Right ventricle myocardium inferior (tissue), 1 donor: ENCODE measurements around the gene SLC39A11. TPM values are rescaled to one million over a fixed set of nuclear protein-coding genes. Genes with fewer than 3 reads are reported as not detected.

Source experiments
- ATAC-seq: fragments of 200-7000 bp; cut with Tn5 transposase; one replicate; pipeline ENCODE4 v1.9.1; 2020; ENCODE audit warnings: mild to moderate bottlenecking, moderate library complexity
- DNase-seq: peaks from one replicate; pipeline ENCODE4 v3.0.0; 2021; ENCODE audit errors: missing footprints
- intact Hi-C: fragments of 100-400 bp; cut with DNase I; formaldehyde crosslinking; loops from one replicate; pipeline ENCODE4 v1.11.0; 2022
- total RNA-seq: library from RNA; stranded (reverse); fragmentation: NEBNext Ultra II Directional; extraction: Animal tissue kit (Norgen Biotek cat#: 25700); gene quantifications from one replicate; pipeline ENCODE4 v1.2.1, GENCODE V29; 2021
- donor health status: DM: no; HTN: yes; CAD: no; lungs with severe emphysema.

SLC39A11 gene
- total RNA-seq, 1 donor from 2014 or later, result 6.9 TPM

- ATAC-seq, result peak; percentile 74
- intact Hi-C loops, result no loop called here
- DNase-seq, result no peak
These were observed 460.4 kb downstream of the SLC39A11 start for GRCh38 chr17:72631949-72632684.

DNA sequence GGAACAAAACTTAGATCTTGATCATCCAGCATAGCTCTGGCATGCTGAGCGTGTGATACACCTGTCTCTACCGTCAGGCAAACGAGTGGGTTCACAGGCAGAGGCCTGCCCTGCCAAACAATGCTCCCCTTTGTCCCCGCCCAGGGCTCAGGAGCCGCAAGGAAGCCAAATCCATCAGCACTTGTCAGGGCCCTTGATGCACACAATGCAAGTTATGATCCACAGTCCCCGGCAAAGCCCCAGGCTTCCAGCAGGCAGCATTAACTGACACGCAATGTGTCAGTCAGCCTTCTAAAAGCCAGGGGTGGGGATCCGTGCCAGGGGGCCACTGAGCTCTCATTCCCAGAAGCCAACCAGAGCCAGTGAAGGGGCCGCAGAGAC, 460.9 kb downstream of the SLC39A11 start:
- intact Hi-C loops, result no loop called here
- ATAC-seq (no peak), DNase-seq (no peak)

DNA sequence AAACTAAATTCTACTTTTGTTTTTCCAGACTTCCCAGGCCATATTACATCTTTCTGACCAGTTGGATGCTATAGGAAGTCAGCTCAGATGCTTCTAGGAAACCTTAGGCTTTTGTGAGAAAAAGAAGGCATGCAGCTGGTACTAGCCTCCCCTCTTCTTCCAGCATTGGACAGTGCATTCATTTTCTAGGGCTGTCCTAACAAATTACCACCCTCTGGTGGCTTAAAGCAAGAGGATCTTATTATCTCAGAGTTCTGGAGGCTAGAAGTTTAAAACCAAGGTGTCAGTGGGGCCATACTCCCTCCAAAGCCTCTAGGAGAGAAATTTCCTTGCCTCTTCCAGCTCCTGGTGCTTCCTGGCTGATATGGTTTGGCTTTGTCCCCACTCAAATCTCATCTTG, 467.8 kb downstream of the SLC39A11 start:
- intact Hi-C loops, result no loop called here
- ATAC-seq (no peak), DNase-seq (no peak)

GRCh38 chr17:72624226-72624625, 468.3 kb downstream of the SLC39A11 start:
- intact Hi-C loops, result no loop called here
- ATAC-seq, result no peak
- no peak for DNase-seq

GRCh38 chr17:72622661-72623433, 469.6 kb downstream of the SLC39A11 start:
- intact Hi-C loops, result no loop called here
- DNase-seq, result no peak
- no peak for ATAC-seq

DNA sequence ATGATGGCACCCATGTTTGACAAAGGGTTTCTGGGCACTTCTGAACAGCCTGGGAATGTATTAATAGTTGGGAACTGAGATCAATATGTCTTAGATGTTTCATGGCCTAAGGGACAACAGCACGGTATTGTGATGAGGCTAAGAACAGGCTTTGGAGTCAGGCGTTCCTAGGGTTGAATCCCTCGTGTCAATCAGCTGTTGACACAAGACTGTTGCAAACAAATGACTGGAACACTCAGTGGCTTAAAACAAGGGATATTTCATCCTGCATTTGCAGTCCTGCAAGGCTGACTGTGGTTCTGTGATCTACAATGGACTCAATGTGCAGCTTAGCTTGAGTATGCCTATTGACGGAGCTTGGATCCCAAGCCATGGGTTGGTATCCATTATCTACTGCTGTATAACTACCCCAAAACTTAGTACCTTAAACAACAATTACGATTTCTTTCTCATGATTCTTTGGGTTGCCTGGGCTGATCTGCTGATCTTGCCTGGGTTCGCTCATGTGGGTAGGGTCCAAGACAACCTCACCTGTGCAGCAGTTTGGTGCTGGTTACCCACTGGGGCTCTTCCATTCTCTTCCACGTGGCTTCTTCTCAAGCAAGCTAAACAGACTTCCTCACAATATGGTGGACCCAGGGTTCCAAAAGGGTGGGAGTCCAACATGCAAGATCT, 472.4 kb downstream of the SLC39A11 start:
- DNase-seq (no peak), ATAC-seq (no peak)
- intact Hi-C loops, result no loop called here

DNA sequence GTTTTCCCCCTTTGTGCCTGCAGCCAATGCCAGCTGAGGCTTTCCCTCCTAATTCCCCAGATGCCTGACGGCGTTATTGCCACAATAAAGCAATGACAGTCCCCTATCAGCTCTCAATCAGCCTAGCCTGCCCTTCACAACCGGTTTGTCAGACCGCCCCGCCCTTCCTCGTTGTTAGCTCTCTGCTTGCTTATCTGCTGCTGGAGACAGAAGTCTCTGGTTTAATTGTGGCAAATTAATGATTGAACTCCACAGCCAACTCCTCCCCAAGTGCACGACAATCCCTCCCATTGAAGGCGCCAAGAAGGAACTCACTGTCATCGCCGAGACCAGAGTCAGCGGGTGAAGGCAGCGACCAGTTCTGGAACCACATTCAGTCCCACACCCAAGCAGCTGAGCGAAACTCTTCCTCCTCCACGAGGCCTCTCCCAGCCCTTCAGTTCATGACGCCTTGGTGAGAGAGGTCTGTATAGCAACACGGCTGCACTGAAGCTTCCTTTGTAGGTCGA, 474.4 kb downstream of the SLC39A11 start:
- no peak for ATAC-seq
- DNase-seq, result no peak
- intact Hi-C loops, result no loop called here

DNA sequence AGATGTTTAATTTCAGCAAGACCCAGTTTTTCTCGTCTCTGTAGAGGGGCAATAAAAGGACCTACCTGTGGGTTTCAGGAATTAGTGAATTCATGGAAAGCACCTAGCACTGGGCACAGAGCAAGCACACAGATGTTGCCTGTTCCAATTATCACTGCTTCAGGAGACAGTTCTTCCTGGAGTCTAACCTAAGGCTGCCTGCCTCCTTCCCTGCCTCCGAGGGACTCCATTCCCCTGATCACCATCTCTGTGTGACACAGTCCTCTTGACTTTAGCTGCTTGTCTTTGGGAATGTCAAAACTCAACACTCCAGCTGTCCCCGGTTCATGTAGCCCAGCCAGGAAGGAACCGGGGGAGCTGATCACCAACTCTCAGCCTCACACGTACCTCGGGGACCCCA, 474.9 kb downstream of the SLC39A11 start:
- ATAC-seq (no peak), DNase-seq (no peak)
- intact Hi-C loops, result no loop called here

DNA sequence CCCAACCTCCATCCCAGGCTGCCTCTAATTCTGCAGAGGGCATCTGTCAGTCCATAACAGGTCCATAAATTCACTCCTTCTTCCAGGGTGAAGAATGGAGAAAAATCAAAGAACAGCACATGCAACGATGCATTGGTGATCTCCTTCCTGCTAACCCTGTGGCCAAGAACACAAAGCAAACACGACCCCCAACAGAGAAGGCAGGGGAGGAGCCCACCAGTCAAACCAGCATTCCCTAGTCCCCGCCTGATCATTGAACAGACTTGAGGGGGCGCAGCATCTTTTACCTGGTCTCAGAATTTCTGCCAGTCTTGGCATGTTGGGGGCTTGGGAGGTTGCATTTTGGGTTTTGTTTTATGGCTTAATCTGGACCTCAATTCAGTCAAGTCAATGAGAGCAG, 476.0 kb downstream of the SLC39A11 start:
- no peak for ATAC-seq
- DNase-seq, result no peak
- intact Hi-C loops, result no loop called here

- DNase-seq, result no peak
- intact Hi-C loops, result no loop called here
- ATAC-seq, result no peak
These were observed 476.9 kb downstream of the SLC39A11 start for GRCh38 chr17:72615627-72615991.

- DNase-seq (no peak), ATAC-seq (no peak)
- intact Hi-C loops, result no loop called here
These were observed 477.4 kb downstream of the SLC39A11 start for GRCh38 chr17:72614871-72615626.

- ATAC-seq (no peak), DNase-seq (no peak)
These were observed 478.0 kb downstream of the SLC39A11 start for GRCh38 chr17:72614476-72614870.

GRCh38 chr17:72613806-72614292, 478.6 kb downstream of the SLC39A11 start:
- no peak for DNase-seq
- intact Hi-C loops, result no loop called here
- no peak for ATAC-seq

More at GRCh38 chr17:72614476-72614870, 478.0 kb downstream of the SLC39A11 start:
- intact Hi-C loops, result no loop called here

DNA sequence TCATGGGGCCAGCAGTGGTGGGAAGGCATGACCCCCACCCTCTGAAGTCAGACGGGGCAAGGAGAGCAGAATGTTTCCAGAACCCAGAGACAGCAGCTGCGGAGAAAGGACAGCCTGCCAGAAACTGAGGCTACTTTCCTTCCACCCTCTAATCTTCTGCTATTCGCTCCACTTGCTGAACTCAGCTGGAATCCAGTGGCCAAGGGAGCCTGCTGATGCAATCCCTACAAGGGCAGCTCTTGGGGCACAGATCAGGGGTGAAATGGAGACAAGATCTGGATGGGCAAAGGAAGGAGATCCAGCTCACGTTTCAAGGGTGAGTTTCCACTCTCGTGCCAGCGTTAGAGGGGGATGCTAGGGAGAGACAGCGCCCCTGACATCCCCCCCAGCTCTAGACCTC, 479.1 kb downstream of the SLC39A11 start:
- no peak for ATAC-seq
- intact Hi-C loops, result no loop called here

DNA sequence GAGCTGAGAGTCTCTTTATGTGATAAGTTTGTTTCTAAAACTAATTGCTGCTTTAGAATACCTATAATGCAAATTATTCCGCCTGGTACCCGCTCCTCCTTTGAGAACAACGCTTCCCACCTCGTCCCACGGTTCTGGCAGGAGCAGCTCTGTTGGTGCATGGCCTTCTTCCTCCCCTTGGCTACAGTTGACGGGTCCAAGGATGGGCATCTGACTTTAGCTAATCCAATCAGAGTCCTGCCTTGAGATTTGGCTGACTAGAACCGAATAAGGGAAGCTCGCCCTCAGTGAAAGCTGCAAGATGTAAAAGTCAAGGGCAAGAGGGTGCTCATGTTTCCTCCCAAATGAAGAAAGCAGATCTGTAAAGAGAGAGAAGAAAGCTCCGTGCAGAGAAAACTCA, 481.3 kb downstream of the SLC39A11 start:
- no peak for DNase-seq
- intact Hi-C loops, result no loop called here
- no peak for ATAC-seq

More for the DNA sequence above, 479.1 kb downstream of the SLC39A11 start:
- DNase-seq, result no peak

DNA sequence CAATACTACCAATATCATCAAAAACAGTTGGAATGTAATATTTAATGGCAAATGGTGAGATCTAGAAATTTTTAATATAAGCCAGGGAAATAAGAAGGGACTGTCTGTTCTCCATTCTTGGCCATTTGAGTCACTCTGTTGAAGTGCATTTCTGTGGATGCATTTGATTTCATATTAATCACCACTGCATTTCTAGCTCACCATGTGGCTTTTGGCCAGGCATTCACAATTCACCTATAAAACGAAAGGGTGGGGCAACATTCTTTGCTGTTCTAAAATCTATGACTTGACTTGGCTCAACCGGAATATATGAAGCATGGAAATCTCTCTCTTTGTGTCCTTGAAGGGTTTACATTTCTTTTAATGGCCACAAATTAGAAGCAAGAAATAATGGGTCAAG, 483.0 kb downstream of the SLC39A11 start:
- intact Hi-C loops, result no loop called here
- no peak for DNase-seq
- ATAC-seq, result no peak

DNA sequence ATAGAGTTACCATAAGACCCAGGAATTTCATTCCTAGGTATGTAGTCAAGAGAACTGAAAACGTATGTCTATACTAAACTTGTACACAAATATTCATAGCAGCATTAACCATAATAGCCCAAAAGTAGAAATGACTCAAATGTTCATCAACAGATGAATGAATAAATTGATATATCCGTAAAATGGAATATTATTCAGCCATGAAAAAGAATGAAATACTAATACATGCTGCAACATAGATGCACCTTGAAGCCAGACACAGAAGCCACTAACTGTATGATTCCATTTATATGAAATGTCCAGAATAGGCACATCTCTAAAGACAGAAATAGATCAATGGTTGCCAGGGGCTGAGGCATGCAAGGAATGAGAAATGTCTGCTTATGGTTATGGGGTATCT, 484.1 kb downstream of the SLC39A11 start:
- intact Hi-C loops, result no loop called here
- no peak for ATAC-seq
- DNase-seq, result no peak

- no peak for DNase-seq
- intact Hi-C loops, result no loop called here
- ATAC-seq, result no peak
These were observed 485.8 kb downstream of the SLC39A11 start for GRCh38 chr17:72606656-72607055.

DNA sequence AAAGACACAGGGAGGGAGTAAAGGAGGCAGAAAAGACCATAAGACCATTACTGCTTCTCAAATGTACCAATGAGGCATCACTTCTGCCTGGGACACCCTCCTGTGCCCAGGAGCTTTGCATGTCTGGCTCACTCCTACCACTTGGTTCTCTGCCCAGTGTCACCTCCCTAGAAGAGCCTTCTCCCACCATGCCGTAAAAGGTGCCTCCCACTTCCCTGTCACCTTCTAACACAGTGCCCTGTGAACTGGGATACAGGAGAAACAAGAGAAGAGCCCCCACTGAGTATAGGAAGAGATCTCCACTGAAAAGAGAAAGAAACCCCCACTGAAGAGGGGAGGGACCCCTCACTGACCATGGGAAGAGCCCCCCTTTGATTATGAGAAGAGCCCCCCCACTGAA, 486.9 kb downstream of the SLC39A11 start:
- intact Hi-C loops, result no loop called here
- no peak for ATAC-seq
- no peak for DNase-seq
